HG03108 (cell line): Measurements from ENCODE around the gene IRF2BPL.

Source experiments
- ATAC-seq: cut with Tn5 transposase; IDR thresholded peaks from one replicate; pipeline ENCODE4 v1.9.1; 2021; ENCODE audit warnings: moderate library complexity; ENCODE audit not compliant: unreplicated experiment

The IRF2BPL gene

GRCh38 chr14:76990084-76990483, 38.4 kb downstream of the IRF2BPL start:
- ATAC-seq = no peak

- ATAC-seq = no peak
Measured at GRCh38 chr14:76987956-76988520, 40.5 kb downstream of the IRF2BPL start.

DNA sequence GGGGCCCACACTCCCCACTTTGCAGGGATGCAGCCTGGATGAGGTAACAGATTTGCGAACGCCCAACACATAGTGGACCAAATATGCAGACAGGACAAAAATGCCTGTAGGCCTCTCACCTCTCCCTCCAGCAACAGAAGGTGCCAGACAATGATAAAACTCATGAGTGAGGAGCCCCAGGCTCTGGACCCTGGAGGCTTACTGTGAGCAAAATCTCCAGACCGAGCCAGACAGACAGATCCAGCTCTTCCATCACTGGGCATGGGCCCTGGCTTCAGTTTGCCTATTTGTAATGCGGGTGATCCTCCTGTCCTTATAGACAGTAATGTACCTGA, 42.3 kb downstream of the IRF2BPL start:
- ATAC-seq = no peak

GRCh38 chr14:76985540-76986230, 42.8 kb downstream of the IRF2BPL start:
- ATAC-seq = no peak

DNA sequence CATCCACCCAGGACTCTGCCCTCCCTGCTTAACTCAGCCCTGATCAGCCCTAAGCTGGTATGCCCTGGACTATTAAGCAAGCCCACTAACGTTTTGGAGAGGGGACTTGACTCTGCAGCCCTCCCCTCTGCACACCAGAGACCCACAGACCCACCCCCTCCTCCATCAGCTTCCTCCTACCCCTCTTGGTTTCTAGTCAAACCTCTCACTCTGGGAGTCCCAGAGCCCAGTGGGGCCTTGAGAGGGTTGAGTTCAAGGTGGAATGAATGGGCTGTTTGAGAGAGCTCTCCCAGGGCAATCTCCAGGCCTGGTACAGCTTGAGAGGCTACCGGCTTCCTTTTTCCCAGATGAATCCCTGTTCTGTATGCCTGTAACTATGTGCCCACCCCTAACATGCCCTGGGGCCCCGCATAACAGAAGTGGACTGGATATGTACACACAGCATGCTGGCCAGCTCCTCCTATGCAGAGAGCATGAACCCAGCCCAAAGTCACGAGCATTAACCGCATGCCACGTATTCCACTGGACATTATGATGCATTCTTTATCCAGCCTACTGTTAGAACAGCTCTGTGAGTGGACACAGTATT, 43.6 kb downstream of the IRF2BPL start:
- no peak for ATAC-seq

GRCh38 chr14:76984297-76984696, 44.2 kb downstream of the IRF2BPL start:
- ATAC-seq = no peak

DNA sequence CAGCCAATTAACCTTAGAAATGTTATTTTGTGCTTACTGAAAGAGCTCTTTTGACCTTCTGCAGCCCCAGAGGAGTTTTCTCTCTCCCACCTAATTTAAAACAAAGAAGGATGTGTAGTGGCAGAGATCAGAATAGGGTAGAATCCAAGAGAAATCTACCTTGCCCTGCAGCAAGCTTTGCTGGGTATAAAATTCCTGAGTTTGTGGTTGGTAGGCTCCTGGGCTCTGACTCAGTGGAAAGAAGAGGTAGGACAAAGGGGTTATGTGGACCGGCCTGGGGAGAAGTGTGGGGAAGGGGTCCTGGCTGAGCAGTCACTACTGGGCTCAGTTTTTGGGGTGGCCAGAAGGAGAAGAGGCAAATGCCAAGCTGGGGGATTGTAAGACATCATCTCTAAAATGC, 46.8 kb downstream of the IRF2BPL start:
- ATAC-seq = no peak

DNA sequence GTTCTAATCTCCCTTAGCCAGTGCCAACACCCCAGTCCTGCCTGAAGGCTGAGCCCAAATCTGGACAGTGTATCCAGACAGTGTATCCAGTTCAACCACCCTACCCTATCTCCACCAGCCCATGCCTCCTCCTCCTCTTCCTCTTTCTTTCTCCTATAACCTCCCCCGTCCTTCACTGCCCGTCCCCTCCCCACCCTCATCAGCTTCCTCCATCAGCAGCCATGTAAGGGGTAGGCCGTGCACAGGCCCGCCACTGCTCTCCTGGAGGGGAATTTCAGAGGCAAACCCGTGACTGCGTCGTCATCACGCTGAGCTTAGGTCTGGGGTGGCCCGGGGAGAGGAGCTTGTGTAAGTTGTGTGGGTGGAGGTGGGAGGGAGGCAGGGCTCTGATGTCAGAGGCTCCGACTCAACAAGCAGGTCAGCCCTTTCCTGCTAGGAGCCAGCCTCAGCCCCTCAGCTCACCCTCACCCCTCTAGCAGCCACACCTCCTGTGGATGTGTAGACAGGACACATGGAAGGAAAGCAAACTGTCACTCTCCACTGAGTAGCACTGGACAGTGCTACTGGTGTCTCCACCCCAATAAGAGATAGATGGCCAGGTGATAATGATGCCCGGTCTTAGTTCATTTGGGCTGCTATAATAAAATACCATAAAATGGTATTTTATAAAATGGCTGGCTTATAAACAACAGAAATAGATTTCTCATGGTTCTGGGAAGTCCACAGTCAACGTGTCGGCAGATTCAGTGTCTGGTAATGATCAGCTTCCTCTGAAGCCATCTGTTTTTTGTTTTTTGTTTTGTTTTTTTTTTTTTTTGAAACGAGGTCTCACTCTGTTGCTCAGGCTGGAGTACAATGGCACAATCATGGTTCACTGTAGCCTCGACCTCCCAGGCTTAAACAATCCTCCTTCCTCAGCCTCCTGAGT, 50.5 kb downstream of the IRF2BPL start:
- peak; percentile 89 for ATAC-seq

GRCh38 chr14:76976240-76977005, 52.1 kb downstream of the IRF2BPL start:
- ATAC-seq = no peak

DNA sequence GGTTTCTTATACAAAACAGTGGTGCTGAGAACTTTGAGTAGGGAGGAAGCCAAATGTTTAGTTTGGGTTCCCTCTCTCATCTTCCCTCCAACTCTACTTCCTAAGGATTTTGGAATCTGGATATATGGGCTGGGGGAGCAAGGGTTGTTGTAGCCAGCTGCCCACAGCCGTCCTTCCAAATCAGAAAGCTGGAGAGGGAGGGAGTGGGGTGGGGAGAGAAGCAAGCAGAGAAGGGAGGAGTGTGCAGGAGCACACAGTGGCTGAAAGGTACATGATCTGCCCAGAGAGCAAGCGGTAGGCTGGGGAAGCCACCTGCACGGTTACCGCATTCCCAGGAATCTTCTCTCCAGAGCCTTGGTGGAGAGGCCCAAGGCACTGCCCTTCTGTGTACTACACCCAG, 52.7 kb downstream of the IRF2BPL start:
- ATAC-seq = no peak

- ATAC-seq = no peak
Measured at GRCh38 chr14:76975051-76975450, 53.5 kb downstream of the IRF2BPL start.
